ENCODE measurements around the gene MACROH2A2. TPM values are rescaled to one million over a fixed set of nuclear protein-coding genes. Genes with fewer than 3 reads are reported as not detected.
"Not testable (repeated sequence)": the region's sequence is repeated elsewhere in the genome, so short reads cannot be mapped to it uniquely, and the experiment has no call there.

The MACROH2A2 gene
- polyA plus RNA-seq, 3 donors from 2014 or later = 0.57 to 1.1 TPM; not detected in 1

DNA sequence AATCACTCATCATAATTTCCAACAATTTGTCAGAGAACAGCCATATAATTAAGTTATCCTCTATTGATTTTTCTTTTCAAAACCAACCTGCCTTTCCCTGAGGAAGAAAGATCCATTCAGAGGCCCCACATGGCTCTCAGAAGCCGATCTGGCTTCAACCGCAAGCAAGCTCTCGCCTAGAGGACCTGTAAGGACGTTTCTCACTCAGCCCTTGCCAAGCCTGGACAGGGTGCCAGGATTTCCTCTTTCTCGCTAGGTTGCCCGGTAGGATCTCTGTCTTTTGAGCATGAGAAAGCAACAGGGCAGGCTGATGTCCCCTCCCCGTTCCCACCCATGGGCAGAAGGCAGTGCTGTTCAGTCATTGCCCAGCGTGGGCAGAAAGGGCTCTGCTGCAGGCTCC lies 67.0 kb downstream of the MACROH2A2 start:
- Mint-ChIP-seq H3K4me1 (peaks cover 9 to 13% of the 10 kb centered on the region in 2 donors), H3K27me3 (ENCODE audit: low read depth in 3 of 3) (peaks cover 0 to 2% (median 0%) of the 10 kb centered on the region in 3 donors), H3K27ac (no peak overlapping the region), H3K4me3 (no peak overlapping the region), H3K9me3 (no peaks in the 10 kb centered on the region), H3K36me3 (peaks cover 0 to 16% (median 9%) of the 10 kb centered on the region in 3 donors)
- no peak for DNase-seq

DNA sequence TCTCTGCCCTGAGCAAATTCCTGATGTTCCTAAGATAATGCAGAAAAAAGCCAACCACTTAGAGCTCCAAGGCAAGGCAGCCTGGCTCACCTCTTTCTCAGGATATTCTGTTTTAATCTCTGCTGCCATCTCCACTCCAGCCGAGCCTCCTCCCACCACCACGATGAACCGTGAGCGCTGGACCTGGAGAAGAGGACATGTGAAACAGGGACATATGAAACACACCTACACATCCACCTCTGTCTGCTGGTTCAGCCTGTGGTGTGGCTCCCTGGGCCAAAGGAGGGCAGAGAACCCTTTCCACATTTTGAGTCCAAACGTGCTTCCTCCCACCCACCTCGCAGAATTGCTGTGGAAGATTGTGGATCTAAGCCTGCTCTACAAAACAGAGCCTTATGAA lies 67.8 kb downstream of the MACROH2A2 start:
- Mint-ChIP-seq H3K27me3 (ENCODE audit: low read depth in 3 of 3) (peaks cover 0 to 2% (median 0%) of the 10 kb centered on the region in 3 donors), H3K9me3 (no peaks in the 10 kb centered on the region), H3K4me1 (peaks cover 9 to 13% of the 10 kb centered on the region in 2 donors), H3K4me3 (no peak overlapping the region), H3K27ac (no peak overlapping the region), H3K36me3 (peaks cover 0 to 16% (median 9%) of the 10 kb centered on the region in 3 donors)
- DNase-seq = no peak

DNA sequence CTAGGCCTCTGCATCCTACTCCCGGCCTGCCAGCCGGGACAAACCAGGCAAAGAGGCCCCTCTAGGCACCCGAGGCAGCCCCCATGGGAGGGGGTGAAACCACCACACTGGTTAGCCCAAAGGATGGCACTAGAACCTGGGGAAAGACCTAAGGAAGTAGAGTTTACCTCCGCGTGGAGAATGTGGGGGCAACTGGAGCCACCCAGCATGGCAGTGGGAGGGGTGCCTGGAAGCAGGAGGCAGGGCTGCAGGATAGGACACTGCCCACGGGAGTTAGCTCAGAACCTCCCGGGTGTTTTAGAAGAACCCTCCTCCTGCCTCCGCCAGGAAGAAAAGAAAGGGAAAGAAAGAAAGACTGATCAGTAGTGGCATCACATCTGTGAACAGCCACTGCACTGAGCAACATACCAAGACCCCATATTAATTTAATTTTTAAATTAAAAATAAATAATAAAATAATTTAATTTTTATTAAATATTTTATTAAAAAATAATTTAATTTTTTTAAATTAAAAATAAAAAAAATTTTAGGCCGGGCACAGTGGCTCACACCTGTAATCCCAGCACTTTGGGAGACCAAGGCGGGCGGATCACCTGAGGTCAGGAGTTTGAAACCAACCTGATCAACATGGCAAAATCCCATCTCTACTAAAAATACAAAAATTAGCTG lies 68.8 kb downstream of the MACROH2A2 start:
- peaks cover 0 to 16% (median 4%) of the 10 kb centered on the region in 3 donors for H3K36me3 Mint-ChIP-seq
- no peak for DNase-seq
- H3K27ac Mint-ChIP-seq = no peak overlapping the region
- H3K4me1 Mint-ChIP-seq = peaks cover 4 to 10% of the 10 kb centered on the region in 2 donors
- H3K27me3 Mint-ChIP-seq (ENCODE audit: low read depth in 3 of 3) = peaks cover 0 to 2% (median 0%) of the 10 kb centered on the region in 3 donors
- H3K9me3 Mint-ChIP-seq = no peaks in the 10 kb centered on the region
- H3K4me3 Mint-ChIP-seq = no peak overlapping the region

DNA sequence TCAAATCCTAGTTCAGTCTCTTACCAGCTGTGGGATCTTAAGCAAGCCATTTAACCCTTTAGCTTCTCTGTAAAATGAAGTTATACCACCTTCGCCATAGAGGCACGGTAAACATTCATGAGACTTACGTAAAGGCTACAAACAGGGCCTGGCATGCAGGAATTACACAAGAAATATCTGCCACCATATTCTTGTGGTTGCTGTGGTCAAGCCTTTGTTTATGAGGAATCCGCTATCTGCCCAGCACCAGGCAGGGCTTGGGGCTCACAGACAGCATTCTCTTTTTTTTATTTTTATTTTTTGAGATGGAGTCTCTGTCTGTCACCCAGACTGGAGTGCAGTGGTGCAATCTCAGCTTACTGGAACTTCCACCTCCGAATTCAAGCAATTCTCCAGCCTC lies 70.1 kb downstream of the MACROH2A2 start:
- DNase-seq = no peak
- no peak overlapping the region for H3K4me3 Mint-ChIP-seq
- H3K4me1 Mint-ChIP-seq = peaks cover 0 to 5% of the 10 kb centered on the region in 2 donors
- no peaks in the 10 kb centered on the region for H3K27me3 Mint-ChIP-seq (ENCODE audit: low read depth in 3 of 3)
- no peak overlapping the region for H3K27ac Mint-ChIP-seq
- no peaks in the 10 kb centered on the region for H3K9me3 Mint-ChIP-seq
- H3K36me3 Mint-ChIP-seq = peaks cover 0 to 16% (median 4%) of the 10 kb centered on the region in 3 donors

DNA sequence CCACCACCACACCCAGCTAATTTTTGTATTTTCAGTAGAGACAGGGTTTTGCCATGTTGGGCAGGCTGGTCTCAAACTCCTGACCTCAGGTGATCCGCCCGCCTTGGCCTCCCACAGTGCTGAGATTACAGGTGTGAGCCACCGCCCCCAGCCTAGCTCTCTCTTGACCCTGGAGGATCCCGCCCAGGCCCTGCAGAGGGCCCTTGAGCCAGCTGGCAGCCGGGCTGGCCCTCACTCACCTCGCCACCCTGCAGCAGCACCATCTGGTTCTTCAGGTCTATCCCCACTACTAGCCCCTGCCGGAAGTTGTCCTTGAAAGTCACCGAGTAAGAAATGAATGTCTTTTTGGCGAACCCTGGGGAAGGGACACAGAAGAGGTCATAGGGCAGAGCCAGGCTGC lies 70.5 kb downstream of the MACROH2A2 start:
- H3K27me3 Mint-ChIP-seq (ENCODE audit: low read depth in 3 of 3); H3K4me1 Mint-ChIP-seq; H3K27ac Mint-ChIP-seq; H3K4me3 Mint-ChIP-seq; DNase-seq; H3K9me3 Mint-ChIP-seq: not testable (repeated sequence)
- H3K36me3 Mint-ChIP-seq = peaks cover 0 to 16% (median 4%) of the 10 kb centered on the region in 3 donors

DNA sequence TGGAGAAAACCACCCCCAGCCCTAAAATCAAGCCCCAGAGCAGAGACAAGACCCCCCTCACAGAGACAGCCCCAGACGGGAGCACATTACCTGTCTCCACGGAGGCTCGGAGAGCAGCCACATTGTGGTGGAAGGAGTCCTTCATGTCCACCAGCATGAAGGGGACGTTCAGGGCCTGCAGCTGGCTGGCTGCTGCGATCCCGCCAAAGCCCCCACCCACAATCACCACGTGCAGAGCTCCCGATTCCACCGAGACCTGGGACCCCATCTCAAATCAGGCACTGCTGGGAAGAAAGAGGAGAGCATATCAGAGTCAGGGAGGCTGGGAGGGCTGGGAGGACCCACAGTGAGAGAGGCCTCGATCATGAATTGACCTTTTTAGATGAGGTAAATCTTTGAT lies 71.2 kb downstream of the MACROH2A2 start:
- H3K27ac Mint-ChIP-seq = no peak overlapping the region
- no peaks in the 10 kb centered on the region for H3K9me3 Mint-ChIP-seq
- no peak for DNase-seq
- no peak overlapping the region for H3K4me3 Mint-ChIP-seq
- no peaks in the 10 kb centered on the region for H3K27me3 Mint-ChIP-seq (ENCODE audit: low read depth in 3 of 3)
- peaks cover 0 to 5% of the 10 kb centered on the region in 2 donors for H3K4me1 Mint-ChIP-seq
- H3K36me3 Mint-ChIP-seq = peaks cover 0 to 13% (median 4%) of the 10 kb centered on the region in 3 donors

DNA sequence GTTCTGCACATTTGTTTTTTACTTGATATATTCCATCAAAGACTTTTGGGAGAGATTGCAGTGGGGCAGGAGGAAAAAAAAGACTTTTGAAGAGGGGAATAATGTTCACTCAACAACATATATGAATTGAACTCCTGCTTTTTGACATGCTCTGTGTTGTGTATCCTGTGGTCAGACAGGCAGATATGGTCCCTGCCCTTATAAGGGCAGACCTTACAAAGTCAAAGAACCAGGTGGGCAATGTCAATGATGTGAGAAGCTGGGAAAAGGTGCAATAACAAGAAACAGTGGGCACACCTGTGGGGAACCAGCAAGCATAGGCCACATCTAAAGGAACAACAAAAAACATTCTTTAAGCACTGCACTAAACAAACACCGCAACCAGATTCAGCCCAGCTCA lies 71.8 kb downstream of the MACROH2A2 start:
- H3K4me1 Mint-ChIP-seq = peaks cover 0 to 5% of the 10 kb centered on the region in 2 donors
- H3K27me3 Mint-ChIP-seq (ENCODE audit: low read depth in 3 of 3) = no peaks in the 10 kb centered on the region
- H3K9me3 Mint-ChIP-seq = no peaks in the 10 kb centered on the region
- no peak overlapping the region for H3K4me3 Mint-ChIP-seq
- H3K27ac Mint-ChIP-seq = no peak overlapping the region
- no peak for DNase-seq
- H3K36me3 Mint-ChIP-seq = peaks cover 0 to 13% (median 4%) of the 10 kb centered on the region in 3 donors

DNA sequence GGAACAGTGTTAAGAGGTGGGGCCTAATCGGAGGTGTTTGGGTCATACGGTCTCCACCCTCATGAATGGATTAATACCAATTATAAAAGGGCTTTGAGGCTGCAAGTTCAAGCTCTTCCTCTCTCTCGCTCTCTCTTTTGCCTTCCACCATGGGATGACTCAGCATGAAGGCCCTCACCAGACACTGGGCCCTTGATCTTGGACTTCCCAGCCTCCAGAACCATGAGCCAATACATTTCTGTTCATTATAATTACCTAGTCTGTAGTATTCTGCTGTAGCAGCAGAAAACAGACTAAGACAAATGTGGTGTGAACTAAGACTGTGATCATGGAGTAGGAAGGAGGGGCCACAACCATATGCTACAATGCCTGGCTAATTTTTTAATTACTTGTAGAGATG lies 72.3 kb downstream of the MACROH2A2 start:
- Mint-ChIP-seq H3K27me3 (ENCODE audit: low read depth in 3 of 3) (no peaks in the 10 kb centered on the region), H3K27ac (no peak overlapping the region), H3K4me1 (peaks cover 0 to 5% of the 10 kb centered on the region in 2 donors), H3K9me3 (no peaks in the 10 kb centered on the region), H3K4me3 (no peak overlapping the region), H3K36me3 (peaks cover 0 to 13% (median 4%) of the 10 kb centered on the region in 3 donors)
- no peak for DNase-seq

DNA sequence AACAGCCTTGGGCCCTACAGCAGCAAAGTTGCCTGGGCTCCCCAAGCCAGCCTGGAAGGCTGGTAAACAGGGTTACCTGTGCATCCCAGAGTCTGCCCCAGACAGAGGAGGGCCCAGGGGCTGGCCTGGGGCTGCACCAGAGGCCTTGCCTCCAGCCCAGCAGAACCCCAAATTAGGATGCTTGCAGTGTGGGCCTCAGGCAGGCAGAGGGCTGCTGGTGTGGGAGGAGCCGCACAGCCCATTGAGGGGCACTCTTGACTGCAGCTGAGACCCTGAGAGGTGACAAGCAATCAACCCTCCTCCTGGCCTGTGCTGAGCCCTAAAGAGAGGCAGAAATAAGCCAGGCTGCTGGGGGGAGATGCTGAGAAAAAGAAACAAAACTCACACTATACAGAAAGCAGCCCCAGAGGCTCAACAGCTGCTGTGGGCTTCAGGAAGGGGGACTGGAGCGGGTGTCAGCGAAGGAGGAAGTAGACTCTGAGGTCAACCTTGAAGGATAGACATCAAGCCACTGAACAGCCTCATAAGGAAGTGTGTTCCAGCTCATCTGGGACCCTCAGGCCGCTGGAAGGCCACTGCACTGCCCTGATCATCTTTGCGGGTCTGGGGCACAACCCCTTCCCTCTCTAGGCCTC lies 73.4 kb downstream of the MACROH2A2 start:
- Mint-ChIP-seq H3K27me3 (ENCODE audit: low read depth in 3 of 3) (no peaks in the 10 kb centered on the region), H3K4me3 (no peak overlapping the region), H3K4me1 (peaks cover 0 to 5% of the 10 kb centered on the region in 2 donors), H3K27ac (no peak overlapping the region), H3K36me3 (peaks cover 0 to 4% (median 3%) of the 10 kb centered on the region in 3 donors), H3K9me3 (no peaks in the 10 kb centered on the region)
- no peak for DNase-seq

DNA sequence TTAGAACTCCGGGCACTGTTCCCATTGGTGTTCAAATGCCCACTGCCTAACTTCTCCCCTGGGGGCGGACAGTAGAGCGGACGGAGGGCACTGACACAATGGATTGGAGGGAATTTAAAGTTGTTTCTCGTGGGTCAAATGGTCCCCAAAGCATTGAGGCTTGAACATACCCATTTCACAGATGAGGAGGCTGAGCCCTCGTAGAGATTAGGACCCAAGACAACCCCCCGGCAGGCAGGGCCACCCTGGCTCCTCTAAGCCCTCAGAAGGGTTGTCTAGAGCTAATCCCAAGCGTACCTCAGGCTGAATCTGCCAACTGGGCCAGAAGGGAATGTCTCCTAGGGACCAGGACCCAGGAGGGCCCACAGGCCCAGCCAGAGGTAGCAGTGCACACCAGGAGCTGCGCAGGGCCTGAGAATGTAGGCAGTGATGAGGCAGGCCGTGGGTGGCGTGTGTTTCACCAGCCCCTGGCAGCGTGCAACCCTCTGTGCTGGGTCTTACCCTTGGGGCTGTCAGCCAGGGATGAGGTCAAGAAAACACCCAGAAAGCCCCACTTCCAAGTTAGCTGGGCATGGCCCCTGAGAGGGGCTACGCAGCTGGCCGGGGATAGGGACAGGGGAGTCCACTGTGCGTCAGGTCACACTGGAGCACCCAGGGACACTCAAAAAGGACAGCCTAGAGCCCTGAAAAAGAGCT lies 74.2 kb downstream of the MACROH2A2 start:
- DNase-seq = no peak
- peaks cover under 1 to 2% (median 1%) of the 10 kb centered on the region in 3 donors for H3K27me3 Mint-ChIP-seq (ENCODE audit: low read depth in 3 of 3)
- no peak overlapping the region for H3K4me3 Mint-ChIP-seq
- H3K27ac Mint-ChIP-seq = peak overlapping the region in 1 of 6 donors; percentile 45
- H3K9me3 Mint-ChIP-seq = no peaks in the 10 kb centered on the region
- peaks cover 0 to 4% (median 0%) of the 10 kb centered on the region in 3 donors for H3K36me3 Mint-ChIP-seq
- peaks cover 4 to 9% of the 10 kb centered on the region in 2 donors for H3K4me1 Mint-ChIP-seq

DNA sequence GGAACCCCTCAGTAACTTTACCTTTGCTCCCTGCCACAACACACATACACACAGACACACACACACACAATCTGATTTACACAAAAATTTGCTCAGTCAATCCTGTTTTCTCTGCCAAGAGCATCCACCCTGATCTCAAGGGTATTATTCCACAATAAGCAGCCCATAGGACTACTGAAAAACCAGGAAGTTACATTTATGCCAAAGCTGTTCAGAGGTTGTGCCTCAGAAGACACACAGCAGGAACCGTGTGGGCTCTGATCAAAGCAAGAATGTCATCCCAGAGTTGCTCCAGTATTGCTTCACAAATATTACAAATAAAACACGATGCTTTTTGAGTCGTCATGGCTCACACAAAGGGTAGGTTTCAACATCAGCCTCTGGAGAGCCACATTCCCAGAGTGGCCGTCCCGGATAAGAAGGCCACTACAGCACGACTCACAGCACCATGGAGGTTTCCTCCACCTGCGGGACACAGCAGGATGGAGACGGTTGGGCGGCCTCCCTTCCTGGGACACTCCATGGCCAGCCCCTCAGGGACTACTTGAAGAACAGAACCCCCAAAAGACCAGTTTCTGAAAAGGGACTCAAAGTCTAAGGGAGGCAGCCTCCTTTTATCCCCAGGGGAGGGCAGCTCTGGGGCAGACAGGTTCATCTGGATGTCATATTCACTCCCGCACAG lies 78.4 kb downstream of the MACROH2A2 start:
- H3K4me3 Mint-ChIP-seq = peak overlapping the region in 4 of 5 donors; percentile 33 to 90 (median 64)
- H3K9me3 Mint-ChIP-seq = no peaks in the 10 kb centered on the region
- H3K4me1 Mint-ChIP-seq = peaks cover 21 to 24% of the 10 kb centered on the region in 2 donors
- H3K27ac Mint-ChIP-seq = no peak overlapping the region
- H3K36me3 Mint-ChIP-seq = no peaks in the 10 kb centered on the region
- peaks cover 2 to 10% (median 8%) of the 10 kb centered on the region in 3 donors for H3K27me3 Mint-ChIP-seq (ENCODE audit: low read depth in 3 of 3)
- no peak for DNase-seq

DNA sequence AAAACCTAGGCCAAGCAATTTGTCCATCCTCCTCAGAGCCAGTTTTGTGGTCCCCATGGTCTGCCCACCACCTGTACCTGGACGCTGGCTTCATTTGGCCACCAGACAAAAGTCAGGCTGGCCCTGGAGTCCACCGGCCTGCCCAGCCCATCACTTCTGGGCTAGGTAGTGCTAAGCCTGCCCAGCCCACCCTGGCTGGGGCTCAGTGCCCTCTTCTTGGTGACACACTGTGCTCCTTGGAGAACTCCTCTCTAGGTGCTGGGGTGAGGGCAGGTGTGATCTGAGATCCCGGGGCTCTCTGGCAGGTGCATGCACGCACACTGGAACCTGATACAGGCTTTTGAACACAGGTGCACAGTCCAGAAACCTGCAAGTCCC lies 78.9 kb downstream of the MACROH2A2 start:
- no peak for DNase-seq
- H3K4me1 Mint-ChIP-seq = peaks cover 20 to 24% of the 10 kb centered on the region in 2 donors

DNA sequence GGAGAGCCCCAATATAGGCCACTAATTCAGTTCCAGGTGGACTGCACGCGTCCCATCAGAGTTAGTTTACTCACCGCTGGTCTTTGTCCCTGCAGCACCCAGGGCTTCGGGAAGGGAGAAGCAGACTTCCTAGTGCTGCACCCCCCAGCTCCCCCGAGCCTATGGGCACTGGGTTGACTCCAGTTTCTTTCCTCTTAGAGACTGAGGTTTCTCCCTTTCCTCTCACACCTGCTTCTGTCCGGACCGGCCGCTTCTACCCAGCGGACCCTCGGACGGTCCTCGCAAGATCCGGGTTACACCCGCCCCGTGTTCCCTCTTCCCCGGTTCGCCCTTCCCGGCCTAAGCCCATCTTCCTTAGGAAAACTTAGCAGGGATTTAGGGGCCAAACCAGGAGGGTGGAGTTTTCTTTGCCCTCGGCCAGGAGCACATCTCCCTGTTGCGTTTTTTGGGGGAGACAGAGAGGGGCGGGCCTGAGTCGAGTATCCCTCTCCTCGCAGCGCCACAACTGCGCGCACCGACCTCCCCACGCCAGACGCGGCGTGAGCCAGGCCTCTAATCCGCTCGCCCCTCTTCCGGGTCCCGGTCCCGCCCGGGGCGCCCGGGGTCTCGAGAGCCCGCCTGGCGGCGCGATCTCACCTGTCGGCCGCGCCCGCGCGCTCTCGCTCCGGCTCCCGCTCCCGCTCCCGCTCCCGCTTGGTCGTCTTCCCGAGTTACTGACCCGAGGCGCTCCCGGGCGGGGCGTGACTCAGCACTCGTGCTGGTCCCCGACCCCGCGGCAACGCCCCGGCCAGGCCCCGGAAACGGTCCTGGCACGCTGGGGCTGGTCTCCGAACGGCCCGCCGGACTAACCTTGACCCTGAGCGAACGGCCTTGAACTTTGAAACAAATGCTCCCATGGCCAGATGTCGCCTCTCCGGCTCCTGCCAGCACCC lies 79.7 kb downstream of the MACROH2A2 start, which contains the start of gene AIFM2:
Gene AIFM2 (minus strand): TSS at position 728 of the 932 bp plus-strand sequence. CDS start 8,741 bp downstream, outside the sequence.
- DNase-seq = peak; percentile 31 to 57 (median 34)
- peak within 1 kb of the TSS; percentile 2 to 96 (median 80) for H3K27ac Mint-ChIP-seq
- H3K4me1 Mint-ChIP-seq = peaks cover 26 to 31% of the 10 kb centered on the region in 2 donors
- H3K4me3 Mint-ChIP-seq = peak within 1 kb of the TSS; percentile 75 to 95 (median 89)
- no peaks in the 10 kb centered on the region for H3K36me3 Mint-ChIP-seq
- peaks cover 5 to 10% (median 8%) of the 10 kb centered on the region in 3 donors for H3K27me3 Mint-ChIP-seq (ENCODE audit: low read depth in 3 of 3)
- no peaks in the 10 kb centered on the region for H3K9me3 Mint-ChIP-seq

More for the DNA sequence above, 78.9 kb downstream of the MACROH2A2 start:
- Mint-ChIP-seq H3K27me3 (ENCODE audit: low read depth in 3 of 3) (peaks cover 2 to 10% (median 8%) of the 10 kb centered on the region in 3 donors), H3K36me3 (no peaks in the 10 kb centered on the region), H3K27ac (peak overlapping the region in 4 of 6 donors; percentile 78 to 86 (median 82)), H3K4me3 (peak overlapping the region; percentile 75 to 95 (median 89)), H3K9me3 (no peaks in the 10 kb centered on the region)
